ENCODE data around the gene KCNQ4.

The KCNQ4 gene

DNA sequence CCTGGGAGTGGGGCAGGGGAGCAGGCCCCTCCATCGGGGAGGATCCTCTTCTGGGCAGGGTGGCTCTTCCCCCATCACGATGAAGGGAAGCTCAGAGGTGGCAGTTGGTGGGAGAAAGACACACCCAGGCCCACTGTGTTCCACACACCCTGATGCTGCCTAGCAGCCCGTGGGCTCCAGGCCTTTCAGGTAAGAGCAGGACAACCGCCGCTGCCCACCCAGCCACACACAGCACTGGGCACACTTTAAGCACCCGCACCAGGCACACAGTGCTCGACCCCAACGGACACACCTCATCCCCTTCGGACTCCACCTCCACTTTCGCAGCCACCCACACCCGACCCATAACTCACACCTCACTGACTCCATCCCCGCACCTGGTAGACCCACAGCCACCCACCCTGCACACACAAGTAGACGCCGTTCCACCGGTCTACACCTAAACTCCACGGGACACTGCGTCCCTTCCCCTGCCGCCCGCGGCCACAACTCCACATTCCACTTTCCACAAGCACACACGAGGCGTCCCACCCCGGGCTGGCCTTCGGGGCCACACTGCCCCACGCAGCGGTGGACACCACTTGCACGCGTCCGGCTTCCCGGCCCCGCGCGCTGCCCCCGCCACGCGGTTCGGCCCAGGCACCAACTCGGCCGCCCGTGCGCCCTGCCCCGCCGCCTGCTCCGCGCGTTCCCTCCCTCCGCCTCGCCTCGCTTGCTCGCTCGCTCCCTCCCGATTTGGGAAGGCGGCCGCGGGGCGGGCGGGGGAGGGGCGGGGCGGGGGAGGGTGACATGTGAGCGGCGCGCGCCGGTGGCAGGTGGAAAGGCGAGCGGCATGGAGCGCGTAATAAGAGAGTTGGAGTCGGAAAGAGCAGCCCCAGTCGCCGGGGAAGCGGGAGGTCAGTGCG is at the start of gene KCNQ4:
Gene KCNQ4 (plus strand): TSS at position 787 of the 905 bp plus-strand sequence. CDS start 307 bp downstream, outside the sequence.
- no peak for DNase-seq (ENCODE audit: low read depth, low spot score)

DNA sequence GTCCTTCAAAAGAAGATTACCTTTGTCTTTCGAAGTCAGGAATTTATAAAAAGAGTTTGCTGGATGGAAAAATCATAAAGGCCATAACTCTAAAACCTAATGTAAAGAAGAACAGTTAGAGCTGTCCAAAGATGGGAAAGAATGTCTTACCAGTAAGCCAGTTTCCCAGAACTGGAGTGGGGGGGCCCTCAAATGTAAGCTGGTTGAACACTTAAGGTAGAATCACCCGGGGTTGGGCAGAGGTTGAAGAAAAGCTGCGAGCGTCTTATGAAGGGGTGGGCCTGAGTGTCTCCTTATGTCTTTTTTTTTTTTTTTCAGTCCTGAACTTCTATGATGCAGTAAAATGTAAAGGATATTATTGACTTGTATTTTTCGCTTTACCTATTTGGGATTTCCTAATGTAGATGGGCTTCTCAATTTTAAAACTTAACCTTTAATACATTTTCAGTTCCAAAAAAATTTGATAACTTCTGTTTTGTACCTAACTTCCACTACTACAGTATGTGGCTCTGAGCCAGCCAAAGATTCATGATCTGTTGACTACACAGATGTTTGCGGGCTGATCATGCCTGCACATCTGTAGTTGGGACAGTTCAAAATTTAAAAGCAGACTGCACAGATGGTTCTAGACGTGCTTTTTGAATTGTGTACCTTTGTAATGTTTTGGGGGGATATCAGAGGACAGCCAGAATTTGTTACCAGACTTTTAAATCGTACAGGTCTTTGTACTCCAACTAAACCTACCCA is 48.5 kb upstream of the KCNQ4 start:
- no peak for DNase-seq (ENCODE audit: low read depth, low spot score)

DNA sequence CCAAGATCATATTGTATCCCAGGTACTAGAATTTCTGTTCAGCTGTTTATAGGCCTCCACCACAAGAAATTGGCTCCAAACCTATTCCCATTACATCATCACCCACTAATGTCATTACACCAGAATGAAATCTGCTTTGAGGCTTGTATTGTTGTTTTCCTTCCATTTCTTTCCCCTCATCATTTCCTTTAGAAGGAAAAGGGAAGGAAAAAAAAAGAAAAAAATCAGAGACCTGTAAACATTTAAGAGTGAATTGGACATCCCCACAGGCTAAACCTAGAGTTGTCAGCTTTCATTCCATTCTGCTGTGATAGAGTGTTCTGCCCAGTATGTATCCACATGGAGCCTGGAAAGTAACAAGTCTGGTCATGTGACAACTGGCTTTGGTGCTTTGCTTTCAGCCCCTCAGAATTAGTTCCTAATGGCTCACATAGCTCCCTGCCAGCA is 47.5 kb upstream of the KCNQ4 start:
- DNase-seq (ENCODE audit: low read depth, low spot score), result no peak

DNA sequence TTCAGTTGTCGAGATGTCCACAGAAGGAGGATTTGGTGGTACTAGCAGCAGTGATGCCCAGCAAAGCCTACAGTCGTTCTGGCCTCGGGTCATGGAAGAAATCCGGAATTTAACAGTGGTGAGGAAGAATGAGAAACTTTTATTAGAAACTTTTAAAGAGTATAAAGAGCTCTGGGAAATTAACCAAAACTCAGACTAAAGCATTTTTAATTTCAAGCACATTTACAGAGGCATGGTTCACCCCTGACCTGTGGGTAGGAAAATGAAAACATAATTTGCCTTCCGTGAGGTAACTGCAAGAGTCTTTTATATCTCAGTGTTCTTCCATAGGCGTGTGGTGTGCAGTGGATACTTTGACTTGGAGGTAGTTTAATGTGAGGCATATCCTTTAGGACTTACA is 44.8 kb upstream of the KCNQ4 start:
- no peak for DNase-seq (ENCODE audit: low read depth, low spot score)

DNA sequence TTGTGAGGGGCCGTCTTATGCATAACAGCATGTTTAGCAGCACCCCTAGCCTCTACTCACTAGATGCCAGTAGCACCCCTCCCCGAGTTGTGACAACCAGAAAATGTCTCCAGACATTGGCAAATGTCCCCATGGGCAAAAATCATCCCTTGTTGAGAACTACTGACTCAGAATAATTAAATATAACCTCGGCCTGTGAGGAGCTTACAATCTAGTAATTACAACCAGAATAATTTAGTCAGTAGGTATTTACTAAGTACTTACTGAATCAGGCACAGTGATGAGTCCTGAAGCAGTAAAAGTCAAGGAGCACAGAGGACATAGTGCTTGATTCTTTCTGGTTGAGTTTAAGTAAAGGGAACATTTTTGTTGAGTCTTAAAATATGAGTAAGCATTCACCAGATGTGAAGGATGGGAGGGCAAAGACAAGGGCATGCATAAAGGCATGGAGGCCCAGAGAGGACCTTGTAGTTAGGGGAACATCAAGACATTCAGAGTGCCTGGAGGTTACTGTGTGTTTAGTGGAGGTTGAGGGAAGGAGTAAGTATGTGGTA is 44.1 kb upstream of the KCNQ4 start:
- DNase-seq (ENCODE audit: low read depth, low spot score), result no peak

DNA sequence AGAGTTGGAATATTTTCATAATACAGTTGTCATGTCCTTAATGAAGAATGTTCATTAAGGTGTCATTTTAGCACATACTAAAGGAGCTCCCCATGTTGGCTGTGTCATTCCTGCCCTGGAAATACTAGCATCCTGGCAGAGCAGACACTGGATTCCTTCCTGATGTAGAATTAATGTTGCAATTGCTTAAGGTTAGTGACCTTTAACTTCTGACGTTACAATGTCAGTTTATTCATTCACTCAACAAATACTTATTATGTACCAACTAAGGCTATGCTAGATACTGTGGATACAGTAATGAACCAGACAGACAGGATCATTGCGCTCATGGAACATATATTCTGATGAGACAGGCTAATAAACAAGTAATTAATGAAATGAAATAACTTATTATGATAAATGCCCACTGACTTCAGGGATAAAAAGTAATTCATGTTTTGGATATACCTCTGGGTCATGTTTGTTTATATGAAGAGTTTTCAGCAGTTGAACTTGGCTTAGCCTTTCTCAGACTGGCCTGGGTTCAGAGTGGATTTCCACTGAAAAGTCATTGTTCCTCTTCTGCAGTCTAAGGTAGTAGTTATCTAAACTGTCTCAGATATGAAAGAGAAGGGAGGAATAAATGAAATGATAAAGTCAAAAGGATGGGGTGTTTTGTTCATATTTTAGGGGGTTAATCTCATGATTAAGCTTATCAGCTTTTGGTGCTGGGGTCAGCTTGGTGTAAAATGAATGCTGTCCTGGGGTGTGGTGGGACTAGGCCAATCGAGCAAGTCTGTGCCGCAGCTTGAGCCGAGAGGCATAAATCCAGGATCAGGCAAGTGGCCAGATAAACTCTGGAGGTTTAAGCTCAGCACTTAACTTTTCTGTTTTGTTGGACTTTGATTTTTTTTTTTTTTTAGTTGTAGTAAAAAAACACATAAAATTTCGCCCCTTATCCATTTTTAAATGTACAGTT is 43.3 kb upstream of the KCNQ4 start:
- no peak for DNase-seq (ENCODE audit: low read depth, low spot score)

DNA sequence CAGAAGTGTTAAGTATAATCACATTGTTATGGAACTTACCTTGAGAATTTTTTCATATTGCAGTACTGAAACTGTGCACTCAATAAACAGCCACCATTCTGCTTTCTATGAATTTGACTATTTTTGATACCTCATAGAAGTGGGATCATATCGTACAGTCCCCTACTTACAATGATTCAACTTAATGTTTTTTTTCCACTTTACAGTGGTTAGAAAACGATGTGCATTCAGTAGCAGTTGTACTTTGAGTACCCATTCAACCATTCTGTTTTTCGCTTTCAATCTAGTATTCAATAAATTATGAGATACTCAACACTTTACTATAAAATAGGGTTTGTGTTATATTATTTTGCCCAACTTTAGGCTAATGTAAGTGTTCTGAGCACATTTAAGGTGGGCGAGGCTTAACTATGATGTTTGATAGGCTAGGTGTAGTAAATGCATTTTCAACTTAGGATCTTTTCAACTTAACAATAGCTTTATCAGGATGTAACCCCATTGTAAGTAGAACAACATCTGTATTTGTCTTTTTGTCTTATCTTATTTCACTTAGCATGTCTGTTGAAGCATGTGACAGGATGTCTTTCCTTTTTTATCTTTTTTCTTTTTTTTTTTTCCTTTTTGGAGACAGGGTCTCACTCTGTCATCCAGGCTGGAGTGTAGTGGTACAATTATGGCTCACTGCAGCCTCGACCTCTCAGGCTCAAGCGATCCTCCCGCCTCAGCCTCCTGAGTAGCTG is 42.4 kb upstream of the KCNQ4 start:
- no peak for DNase-seq (ENCODE audit: low read depth, low spot score)

DNA sequence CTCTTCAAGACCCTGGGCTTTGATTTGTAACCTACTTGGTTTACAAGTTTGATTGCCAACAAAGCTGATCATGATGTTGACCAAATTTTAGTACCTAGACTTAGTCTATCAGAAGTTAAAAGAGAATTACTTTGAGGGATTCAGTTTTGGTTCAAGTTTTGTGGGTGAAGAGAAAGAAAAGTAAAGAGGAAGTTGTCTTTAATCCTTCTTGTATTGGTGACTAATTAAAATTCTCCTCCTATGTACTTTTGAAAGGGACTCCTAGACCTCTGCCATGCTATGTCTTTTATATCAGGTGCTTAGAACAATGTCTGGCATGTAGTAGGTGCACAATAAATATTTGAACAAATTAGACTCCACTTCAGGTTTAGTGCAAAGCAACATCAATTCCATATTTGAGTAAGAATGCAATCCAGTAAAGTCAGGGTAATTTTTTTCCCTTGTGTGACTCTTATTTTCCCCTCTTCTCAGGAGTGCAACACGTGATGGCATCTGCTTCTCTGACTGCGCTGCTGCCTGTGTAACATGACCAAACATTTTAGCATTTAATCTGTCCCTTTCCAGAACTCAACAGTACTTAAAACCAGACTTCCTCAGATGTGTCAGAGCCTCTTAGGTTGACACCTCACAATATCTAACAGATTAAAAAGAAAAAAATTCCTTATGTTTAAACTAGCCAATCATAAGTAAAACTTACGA is 41.1 kb upstream of the KCNQ4 start:
- DNase-seq (ENCODE audit: low read depth, low spot score), result no peak

DNA sequence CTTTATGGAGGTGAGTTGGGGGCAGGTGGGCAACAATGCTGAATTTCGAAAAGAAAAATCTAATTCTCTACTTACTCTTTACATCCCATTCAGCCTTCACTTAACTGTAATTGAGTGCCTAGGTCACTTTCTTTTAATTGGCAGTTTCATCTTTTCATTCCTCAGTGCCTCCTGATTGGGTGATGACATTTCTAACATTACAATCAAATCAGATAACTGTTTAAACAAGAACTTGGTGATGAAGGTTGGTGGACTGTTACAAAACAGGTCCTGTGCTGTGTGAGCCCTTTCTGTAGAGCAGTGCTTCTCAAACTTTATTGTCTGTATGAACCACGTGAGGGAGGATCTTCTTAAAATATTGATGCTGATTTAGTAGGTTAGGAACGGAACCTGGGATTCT is 40.1 kb upstream of the KCNQ4 start:
- DNase-seq (ENCODE audit: low read depth, low spot score), result no peak

DNA sequence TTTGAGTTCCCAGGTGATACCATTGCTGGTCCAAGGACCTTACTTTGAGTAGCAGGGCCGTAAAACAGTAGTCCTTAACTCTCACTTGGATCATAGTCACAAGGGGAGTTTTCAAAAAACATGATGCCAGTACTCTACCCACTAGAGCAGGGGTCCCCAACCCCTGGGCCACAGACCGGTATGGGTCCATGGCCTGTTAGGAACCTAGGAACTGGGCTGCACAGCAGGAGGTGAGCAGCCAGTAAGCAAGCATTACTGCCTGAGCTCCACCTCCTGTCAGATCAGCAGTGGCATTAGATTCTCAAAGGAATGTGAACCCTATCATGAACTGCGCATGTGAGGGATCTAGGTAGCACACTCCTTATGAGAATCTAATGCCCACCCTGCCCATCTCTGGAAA is 39.7 kb upstream of the KCNQ4 start:
- DNase-seq (ENCODE audit: low read depth, low spot score), result no peak

DNA sequence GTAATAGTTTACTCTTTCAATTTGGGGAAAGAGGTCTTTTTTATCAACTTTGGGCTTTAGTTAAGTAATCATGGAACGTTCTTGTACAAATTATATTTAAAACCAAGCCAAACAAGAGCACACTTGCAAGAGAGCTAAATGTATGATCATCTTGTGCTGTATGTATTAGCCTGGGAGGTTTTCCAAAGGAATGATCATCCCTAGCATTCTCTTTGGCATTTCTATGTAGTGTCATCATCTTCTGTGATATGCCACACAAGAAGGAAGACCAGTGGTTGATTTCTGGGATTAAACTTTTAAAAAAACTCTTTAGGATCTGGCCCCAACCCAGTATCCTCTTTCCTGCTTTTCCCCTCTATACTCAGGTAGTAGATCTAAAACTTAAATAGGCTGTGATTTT is 38.4 kb upstream of the KCNQ4 start:
- DNase-seq (ENCODE audit: low read depth, low spot score), result no peak

DNA sequence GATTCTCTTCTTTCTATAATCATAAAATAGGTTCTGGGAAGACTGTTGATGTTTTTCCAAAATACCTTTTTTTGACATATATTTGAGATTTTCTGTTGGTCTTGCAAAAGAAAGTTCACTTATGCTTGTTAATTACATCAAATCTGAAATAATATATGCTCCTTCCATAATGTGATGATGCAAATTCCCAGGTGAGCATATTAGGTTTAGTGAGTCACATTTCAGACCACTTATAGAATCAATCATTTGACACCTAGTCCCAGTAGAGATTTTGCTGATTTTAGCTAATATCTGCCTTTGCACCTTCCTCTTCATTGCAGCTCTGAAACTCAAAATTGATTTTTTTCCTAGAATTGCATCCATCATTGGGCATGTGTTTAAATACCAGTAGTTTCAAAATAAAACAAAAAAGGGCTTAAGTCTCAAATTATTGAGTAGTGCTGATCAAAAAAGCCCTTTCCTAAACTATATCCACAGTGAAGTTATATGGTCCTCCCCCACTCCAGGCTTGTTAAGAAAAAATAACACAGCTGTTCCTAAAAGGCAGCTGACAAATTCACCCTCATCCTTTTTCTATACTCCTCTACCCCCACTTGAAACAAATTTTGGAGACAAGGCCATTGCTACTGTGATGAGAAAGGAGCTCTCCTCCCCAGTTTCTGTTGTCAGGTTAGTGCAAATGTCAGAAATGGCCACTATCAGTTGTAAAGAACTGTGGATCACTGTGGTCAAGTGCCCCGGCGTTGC is 37.1 kb upstream of the KCNQ4 start:
- DNase-seq (ENCODE audit: low read depth, low spot score), result no peak

DNA sequence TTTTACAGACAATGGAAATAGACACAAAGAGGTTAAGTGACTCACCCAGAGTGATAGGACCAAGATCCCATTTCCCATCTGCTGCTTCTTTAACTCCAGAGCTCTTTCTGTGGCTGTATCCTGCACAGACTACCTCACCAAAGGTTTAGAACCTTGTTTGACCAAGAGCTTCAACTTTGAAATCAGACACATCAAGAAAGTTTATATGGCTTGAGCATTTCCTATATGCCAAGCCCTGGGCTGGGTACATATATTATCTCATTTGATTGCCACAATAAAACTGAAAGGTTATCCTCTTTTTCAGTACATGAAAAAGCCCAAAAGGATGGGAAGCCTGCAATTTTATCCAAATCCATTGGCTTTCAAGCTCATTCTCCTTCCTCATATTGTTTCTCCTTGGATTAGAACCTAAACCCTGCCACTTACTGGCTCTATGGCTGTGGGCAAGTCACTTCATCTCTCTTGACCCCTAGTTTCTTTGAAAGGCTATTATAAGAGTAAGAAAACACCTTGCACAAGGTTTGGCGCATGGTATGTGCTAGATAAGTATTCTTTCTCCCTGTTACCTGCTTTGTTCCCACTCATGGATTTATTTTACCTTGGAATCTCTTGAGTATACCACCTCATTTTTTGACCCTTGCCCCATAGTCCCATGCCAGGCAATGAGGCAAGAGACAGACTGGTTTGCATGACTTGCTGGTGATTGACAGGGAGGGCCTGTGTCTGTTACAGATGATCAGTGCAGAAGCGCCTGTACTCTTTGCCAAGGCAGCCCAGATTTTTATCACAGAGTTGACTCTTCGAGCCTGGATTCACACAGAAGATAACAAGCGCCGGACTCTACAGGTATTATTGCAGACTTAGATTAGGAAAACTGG is 34.5 kb upstream of the KCNQ4 start:
- no peak for DNase-seq (ENCODE audit: low read depth, low spot score)

DNA sequence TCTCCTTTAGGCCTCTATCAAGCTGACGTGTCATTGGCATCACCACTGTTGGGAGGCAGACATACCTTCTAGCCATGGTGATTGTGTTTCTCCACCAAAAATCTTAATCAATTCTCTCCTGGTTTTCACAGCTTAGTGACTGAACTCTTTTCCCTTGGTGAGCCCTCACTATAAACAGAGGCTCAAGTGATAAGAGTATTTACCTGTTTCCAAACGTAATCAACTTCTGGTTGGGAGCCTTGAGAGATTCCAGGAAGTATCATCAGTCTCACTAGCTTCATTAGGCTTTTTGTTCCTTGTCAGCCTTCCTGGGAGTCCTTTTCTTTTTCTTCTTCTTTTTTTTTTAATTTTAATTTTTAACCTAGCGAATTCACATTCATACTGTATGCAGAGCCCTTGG is 33.8 kb upstream of the KCNQ4 start:
- DNase-seq (ENCODE audit: low read depth, low spot score), result no peak

DNA sequence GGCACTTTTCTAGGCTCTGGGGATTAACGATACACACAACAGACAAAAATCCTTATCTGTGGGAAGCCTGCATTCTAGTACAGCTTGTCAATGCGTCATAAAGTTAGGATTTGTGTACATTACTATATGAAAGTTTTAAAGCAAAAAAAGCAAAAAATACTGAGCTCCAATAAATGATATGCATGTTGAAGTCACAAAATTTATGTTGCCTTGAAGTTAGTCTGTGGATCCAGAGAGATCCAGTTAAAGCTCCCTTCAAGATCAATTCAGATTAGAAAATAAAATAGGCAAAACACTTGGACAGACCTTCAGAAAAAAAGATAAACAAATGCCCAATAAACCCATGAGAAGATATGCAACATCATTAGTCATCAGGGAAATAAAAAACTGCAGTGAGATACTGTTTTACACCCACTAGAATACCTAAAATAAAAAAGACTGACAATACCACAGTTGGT is 33.1 kb upstream of the KCNQ4 start:
- no peak for DNase-seq (ENCODE audit: low read depth, low spot score)

DNA sequence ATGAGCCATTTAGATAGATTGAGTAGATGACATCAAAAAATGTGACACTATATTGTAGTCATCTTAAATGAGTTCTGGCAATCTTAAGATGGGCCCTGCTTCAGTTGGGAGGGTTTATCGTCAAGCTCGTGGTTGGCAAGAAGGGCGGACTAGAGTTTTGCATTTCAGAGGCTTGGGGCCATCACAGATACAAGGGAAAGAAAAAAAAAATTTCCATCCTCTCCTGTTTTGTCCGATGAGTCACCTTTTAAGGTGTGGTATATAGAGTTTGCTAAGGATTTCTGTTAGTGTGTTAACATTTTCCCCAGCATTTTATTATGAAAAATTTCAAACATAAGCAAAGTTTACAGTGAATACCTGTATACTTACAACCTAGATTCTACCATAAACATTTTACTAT is 31.8 kb upstream of the KCNQ4 start:
- no peak for DNase-seq (ENCODE audit: low read depth, low spot score)

DNA sequence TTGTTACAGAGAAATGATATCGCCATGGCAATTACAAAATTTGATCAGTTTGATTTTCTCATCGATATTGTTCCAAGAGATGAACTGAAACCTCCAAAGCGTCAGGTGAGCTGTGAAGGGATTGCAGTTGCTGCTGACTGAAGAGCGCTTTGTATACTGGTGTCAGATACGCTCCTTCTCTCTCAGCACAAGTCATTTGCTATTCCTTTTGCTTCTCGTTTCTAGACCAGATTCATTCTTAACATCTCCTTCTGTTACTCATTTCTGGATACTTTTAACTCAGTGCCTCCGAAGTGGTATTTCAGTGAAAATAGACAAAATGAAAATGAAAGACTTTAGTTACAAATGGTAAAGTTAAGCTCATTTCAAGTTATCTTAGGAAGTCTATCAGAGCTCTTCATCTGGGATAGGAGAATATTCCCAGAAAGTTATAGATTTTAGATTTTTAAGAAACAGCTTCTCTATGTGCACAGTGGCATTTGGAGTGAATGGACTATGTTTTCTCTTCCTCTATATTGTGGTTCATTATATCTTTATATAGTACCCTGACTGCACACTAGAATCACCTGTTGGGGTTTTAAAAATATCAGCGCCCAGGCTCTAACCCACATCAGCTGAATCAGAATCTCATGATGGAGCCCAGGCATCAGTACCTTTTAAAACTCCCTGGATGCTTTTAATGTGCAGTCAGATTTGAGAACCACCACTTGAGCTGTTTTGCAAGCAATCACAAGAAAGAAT is 30.3 kb upstream of the KCNQ4 start:
- DNase-seq (ENCODE audit: low read depth, low spot score), result no peak

DNA sequence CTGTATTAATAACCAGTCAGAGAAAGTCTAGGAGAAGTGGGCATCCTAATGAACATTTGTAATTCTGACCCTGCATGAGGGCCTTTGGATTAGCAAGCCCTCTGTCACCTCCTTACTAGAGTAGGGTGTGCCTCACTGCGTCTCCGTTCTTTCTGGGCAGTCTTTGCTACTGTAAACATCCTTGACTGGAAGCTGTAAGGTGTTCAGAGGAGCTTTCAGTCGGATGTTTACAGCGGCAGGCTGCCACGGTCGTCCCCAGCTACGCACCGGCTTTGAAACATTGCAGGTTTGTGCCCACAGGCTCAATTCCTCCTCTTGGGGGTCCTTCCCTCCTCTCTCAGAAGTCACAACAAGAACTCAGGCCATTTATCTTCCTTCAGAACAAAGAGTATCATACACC is 29.4 kb upstream of the KCNQ4 start:
- no peak for DNase-seq (ENCODE audit: low read depth, low spot score)
